ENCODE results near the gene NCS1. TPM values are rescaled to one million over a fixed set of nuclear protein-coding genes. Genes with fewer than 3 reads are reported as not detected.

Gene NCS1
- total and polyA plus RNA-seq, 2 of the 8 experiments (the other 6 are each of a cell fraction or from before 2014, with no cell fraction given), result 34.7 to 47.6 TPM

- no peak overlapping the region for H2AFZ ChIP-seq (ENCODE audit: low read length)
- no peak overlapping the region for H3K4me3 ChIP-seq (ENCODE audit: extremely low read depth in 1 of 4, insufficient read depth in 2 of 4, low read depth in 3 of 4, low read length in 4 of 4)
- no peak overlapping the region for H2BK15ac ChIP-seq (ENCODE audit: low read length)
- no peak overlapping the region for H3K18ac ChIP-seq (ENCODE audit: extremely low read depth, low read length)
- no peaks in the 10 kb centered on the region for H3K27me3 ChIP-seq (replicated peaks in 1 of 4; ENCODE audit: control insufficient read depth in 3 of 4, extremely low read depth in 1 of 4, insufficient read depth in 3 of 4, low read length in 3 of 4)
- no peak overlapping the region for H3K4ac ChIP-seq (replicated peaks; ENCODE audit: insufficient read length, low read depth, low read length)
- no peak overlapping the region for H4K91ac ChIP-seq (replicated peaks; ENCODE audit: insufficient read length, low read length)
- H2BK5ac ChIP-seq (ENCODE audit: low read depth, low read length), result no peak overlapping the region; the same call in 1 of the 2 replicates
- ChIA-PET POLR2A (ENCODE audit: partially characterized antibody) (no interaction called here), CTCF (ENCODE audit: partially characterized antibody) (no interaction called here)
- H3K79me2 ChIP-seq (ENCODE audit: control insufficient read depth in 1 of 2, insufficient read depth in 2 of 2, low read length in 2 of 2), result no peaks in the 10 kb centered on the region; a peak in 1 of 4 replicates
- peaks cover 7% of the 10 kb centered on the region; the same call in 1 of the 2 replicates for H3K79me1 ChIP-seq (ENCODE audit: low read depth, low read length)
- peak overlapping the region in 1 of 4 experiments; percentile 20; a peak in 2 of 7 replicates for H3K9ac ChIP-seq (replicated peaks in 1 of 4; ENCODE audit: extremely low read depth in 1 of 4, low read depth in 3 of 4, low read length in 3 of 4)
- no peak overlapping the region for H2BK12ac ChIP-seq (ENCODE audit: low read depth, low read length)
- H3K23me2 ChIP-seq (ENCODE audit: low read depth, low read length), result no peaks in the 10 kb centered on the region
- H3K9me3 ChIP-seq (ENCODE audit: insufficient read depth in 2 of 2, low read depth in 1 of 2, low read length in 1 of 2), result no peaks in the 10 kb centered on the region
- TF ChIP-seq GTF2F1 (IDR thresholded peaks at IDR 0.05; ENCODE audit: borderline replicate concordance, low read depth, low read length), result no peak
- TF ChIP-seq CEBPB (IDR thresholded peaks at IDR 0.05; ENCODE audit: low read depth, low read length), result peak; percentile 34; the same call in 1 of the 2 replicates
- no peak for TF ChIP-seq ZNF274 (IDR thresholded peaks at IDR 0.05; ENCODE audit: borderline replicate concordance, extremely low read depth, low read length)
- TF ChIP-seq JUN (IDR thresholded peaks at IDR 0.05; ENCODE audit: low read depth, low read length), result no peak
- H3K23ac ChIP-seq (ENCODE audit: insufficient read length), result no peak overlapping the region
- no peak for FAIRE-seq
- H3K4me2 ChIP-seq (ENCODE audit: insufficient read depth in 1 of 2, low read depth in 2 of 2, low read length in 2 of 2), result no peak overlapping the region
- H3K4me1 ChIP-seq (replicated peaks in 1 of 4; ENCODE audit: control insufficient read depth in 3 of 4, insufficient read depth in 4 of 4, low read length in 3 of 4), result peaks cover 0 to 18% (median 10%) of the 10 kb centered on the region in 4 experiments; a peak in 6 of 7 replicates
- H3K14ac ChIP-seq (ENCODE audit: insufficient read length), result no peak overlapping the region
- no peak overlapping the region for H2BK20ac ChIP-seq (ENCODE audit: low read length)
- no peak overlapping the region for H4K8ac ChIP-seq (ENCODE audit: extremely low read depth, insufficient read depth, low read length)
- no peak overlapping the region for H3K27ac ChIP-seq (ENCODE audit: low read depth, low read length)
- H4K5ac ChIP-seq (ENCODE audit: insufficient read length, low read depth, low read length), result no peak overlapping the region
- H2AK5ac ChIP-seq (ENCODE audit: low read depth, low read length), result no peak overlapping the region
- H2BK120ac ChIP-seq (replicated peaks; ENCODE audit: low read depth, low read length), result no peak overlapping the region
- WGBS, 2 experiments (ENCODE audit: extremely low coverage in 1 of 2, insufficient coverage in 1 of 2, insufficient read length in 1 of 2, insufficient replicate concordance in 2 of 2, low coverage in 1 of 2, low lambda C conversion rate in 2 of 2, missing lambda C conversion rate in 1 of 2), result 94% methylated on average over 13 of the region's 17 CpGs; no CpG with 5 or more reads in 1 of the 2 experiments
- H3K36me3 ChIP-seq (ENCODE audit: control insufficient read depth in 2 of 4, insufficient read depth in 4 of 4, low read length in 3 of 4), result no peaks in the 10 kb centered on the region; a peak in 1 of 8 replicates
- H3K56ac ChIP-seq (replicated peaks; ENCODE audit: insufficient read length, low read depth, low read length), result no peak overlapping the region
- DNase-seq (ENCODE audit: low read depth in 1 of 2, low spot score in 2 of 2), result no peak
- peaks cover 0 to 3% of the 10 kb centered on the region in 2 experiments for H4K20me1 ChIP-seq (replicated peaks in 1 of 2; ENCODE audit: control insufficient read depth in 1 of 2, insufficient read depth in 2 of 2, low read length in 2 of 2)
Measured at GRCh38 chr9:130212543-130213297, 40.5 kb downstream of the NCS1 start.

All from H1 (cell line).